Measurements from ENCODE around the gene SLIT3.

DNA sequence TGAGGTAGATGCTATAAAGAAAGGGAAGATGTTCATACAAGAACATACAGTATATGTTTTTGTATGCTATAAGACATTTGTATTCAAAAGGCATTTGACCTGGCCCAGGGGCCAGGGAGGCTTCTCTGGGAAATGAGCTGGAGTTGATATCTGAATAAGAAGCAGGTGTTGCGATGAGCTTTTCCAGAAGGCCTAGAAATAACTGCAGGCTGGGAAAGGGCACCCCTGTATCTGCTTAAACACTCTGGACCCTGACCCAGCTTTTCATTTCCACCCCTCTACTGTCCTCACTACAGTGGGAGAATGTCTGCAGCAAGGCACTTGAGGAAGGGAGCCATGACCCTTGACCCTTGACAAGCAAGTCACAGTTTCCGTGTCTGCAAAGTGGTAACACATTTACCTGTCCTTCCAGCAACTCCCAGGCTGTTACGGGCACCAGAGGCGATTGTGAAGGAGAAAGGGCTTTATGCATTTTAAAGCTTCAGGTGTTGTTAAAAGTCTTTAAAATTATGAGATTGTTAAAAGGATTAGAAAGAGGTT lies 633.6 kb downstream of the SLIT3 start:
- TF ChIP-seq, protein P1, sequence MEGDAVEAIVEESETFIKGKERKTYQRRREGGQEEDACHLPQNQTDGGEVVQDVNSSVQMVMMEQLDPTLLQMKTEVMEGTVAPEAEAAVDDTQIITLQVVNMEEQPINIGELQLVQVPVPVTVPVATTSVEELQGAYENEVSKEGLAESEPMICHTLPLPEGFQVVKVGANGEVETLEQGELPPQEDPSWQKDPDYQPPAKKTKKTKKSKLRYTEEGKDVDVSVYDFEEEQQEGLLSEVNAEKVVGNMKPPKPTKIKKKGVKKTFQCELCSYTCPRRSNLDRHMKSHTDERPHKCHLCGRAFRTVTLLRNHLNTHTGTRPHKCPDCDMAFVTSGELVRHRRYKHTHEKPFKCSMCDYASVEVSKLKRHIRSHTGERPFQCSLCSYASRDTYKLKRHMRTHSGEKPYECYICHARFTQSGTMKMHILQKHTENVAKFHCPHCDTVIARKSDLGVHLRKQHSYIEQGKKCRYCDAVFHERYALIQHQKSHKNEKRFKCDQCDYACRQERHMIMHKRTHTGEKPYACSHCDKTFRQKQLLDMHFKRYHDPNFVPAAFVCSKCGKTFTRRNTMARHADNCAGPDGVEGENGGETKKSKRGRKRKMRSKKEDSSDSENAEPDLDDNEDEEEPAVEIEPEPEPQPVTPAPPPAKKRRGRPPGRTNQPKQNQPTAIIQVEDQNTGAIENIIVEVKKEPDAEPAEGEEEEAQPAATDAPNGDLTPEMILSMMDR (IDR thresholded peaks at IDR 0.05 in 4 of 5, conservative IDR thresholded peaks at IDR 0.05 in 1 of 5), result no peak
- no peak for TF ChIP-seq POLR2A (IDR thresholded peaks at IDR 0.05)

All from gastrocnemius medialis (tissue), 4 donors.